Astrocyte of the spinal cord (primary cell): ENCODE measurements around the gene CWF19L2.
"Not testable (repeated sequence)": the region's sequence is repeated elsewhere in the genome, so short reads cannot be mapped to it uniquely, and the experiment has no call there.

Source experiments
- DNase-seq: peaks from one replicate; pipeline ENCODE4 v3.0.0; 2011; ENCODE audit warnings: low read depth, low spot score
- H3K4me3 ChIP-seq: 2 replicates; pipeline ENCODE4 v1.5.1; 2011; ENCODE audit warnings: low read depth, mild to moderate bottlenecking, low read length, moderate library complexity
- in situ Hi-C: cut with HindIII; loops from 2 replicates; pipeline ENCODE4 v1.10.0; 2017; ENCODE audit warnings: low sequenced_read_pairs
- TF ChIP-seq, protein P1 (sequence below): IDR thresholded peaks from 2 replicates; pipeline ENCODE4 v1.5.1; 2012; ENCODE audit warnings: low read depth, mild to moderate bottlenecking, low read length, inconsistent platforms

Gene CWF19L2

GRCh38 chr11:107457558-107458271 lies at the start of gene CWF19L2:
Gene CWF19L2 (minus strand): TSS chr11:107457825. CDS start chr11:107457816, 9 bp downstream.
- in situ Hi-C loops: no loop called here
- peak within 1 kb of the TSS; percentile 94 for H3K4me3 ChIP-seq
- peak; percentile 96 for DNase-seq
- TF ChIP-seq, protein P1, sequence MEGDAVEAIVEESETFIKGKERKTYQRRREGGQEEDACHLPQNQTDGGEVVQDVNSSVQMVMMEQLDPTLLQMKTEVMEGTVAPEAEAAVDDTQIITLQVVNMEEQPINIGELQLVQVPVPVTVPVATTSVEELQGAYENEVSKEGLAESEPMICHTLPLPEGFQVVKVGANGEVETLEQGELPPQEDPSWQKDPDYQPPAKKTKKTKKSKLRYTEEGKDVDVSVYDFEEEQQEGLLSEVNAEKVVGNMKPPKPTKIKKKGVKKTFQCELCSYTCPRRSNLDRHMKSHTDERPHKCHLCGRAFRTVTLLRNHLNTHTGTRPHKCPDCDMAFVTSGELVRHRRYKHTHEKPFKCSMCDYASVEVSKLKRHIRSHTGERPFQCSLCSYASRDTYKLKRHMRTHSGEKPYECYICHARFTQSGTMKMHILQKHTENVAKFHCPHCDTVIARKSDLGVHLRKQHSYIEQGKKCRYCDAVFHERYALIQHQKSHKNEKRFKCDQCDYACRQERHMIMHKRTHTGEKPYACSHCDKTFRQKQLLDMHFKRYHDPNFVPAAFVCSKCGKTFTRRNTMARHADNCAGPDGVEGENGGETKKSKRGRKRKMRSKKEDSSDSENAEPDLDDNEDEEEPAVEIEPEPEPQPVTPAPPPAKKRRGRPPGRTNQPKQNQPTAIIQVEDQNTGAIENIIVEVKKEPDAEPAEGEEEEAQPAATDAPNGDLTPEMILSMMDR: peak; percentile 13

DNA sequence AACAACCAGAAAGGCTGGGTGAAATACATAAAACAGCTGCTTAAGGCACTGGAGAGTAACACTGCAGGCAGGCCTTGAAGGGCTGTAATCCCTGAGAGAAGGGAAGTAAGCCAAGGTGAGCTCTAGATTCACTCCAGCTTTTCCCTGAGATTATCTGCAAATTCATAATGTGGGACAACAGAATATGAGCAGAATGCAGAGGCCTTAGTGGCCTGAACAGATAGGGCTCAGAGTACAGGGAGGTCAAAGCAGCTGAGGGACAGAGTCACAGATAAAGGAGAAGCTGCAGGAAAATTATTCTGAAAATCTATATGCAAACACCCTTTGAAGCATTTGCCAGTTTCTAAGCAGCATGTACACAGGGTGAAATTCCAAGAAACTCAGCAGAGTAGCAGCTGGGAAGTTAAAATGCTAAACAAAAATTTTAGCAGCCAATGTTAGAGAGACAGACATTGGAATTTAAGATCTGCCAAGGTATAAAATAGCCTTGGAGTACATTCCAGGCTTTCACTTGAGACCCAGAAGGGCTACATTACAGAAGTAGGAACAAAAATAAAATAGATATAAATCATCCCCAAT lies 48.1 kb upstream of the CWF19L2 start:
- no peak for DNase-seq
- in situ Hi-C loops: no loop called here
- TF ChIP-seq, protein P1: no peak
- H3K4me3 ChIP-seq: no peak overlapping the region

GRCh38 chr11:107504981-107505380 lies 47.4 kb upstream of the CWF19L2 start:
- TF ChIP-seq, protein P1: no peak
- in situ Hi-C loops: no loop called here

DNA sequence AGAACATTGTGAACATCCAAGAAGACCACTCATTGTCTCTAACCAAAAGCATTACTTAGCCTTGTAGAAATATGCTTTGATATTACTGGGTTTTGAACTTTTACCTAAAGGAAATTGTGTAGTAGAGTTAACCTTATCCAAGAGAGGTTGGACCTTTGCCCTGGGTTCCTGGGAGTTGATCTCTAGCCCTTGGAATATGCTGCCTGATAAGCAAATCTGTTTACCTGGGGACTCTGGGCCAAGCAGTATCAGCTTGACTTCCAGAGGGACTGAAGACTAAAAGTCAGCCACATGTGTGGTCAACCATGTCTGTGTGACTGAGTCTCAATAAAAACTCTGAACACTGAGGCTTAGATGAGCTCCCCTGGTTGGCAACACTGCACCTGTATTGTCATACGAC lies 44.1 kb upstream of the CWF19L2 start:
- TF ChIP-seq, protein P1: no peak
- in situ Hi-C loops: no loop called here
- no peak overlapping the region for H3K4me3 ChIP-seq
- DNase-seq: no peak

More at GRCh38 chr11:107504981-107505380, 47.4 kb upstream of the CWF19L2 start:
- no peak overlapping the region for H3K4me3 ChIP-seq
- no peak for DNase-seq

DNA sequence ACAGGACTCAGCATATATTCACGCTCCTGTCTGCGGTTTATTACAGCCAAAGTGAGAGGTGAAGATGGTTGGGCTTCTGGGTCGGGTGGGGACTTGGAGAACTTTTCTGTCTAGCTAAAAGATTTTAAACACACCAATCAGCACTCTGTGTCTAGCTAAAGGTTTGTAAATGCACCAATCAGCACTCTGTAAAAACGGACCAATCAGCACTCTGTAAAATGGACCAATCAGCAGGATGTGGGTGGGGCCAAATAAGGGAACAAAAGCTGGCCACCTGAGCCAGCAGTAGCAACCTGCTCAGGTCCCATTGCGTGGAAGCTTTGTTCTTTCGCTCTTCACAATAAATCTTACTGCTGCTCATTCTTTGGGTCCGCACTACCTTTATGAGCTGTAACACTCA lies 39.7 kb upstream of the CWF19L2 start:
- DNase-seq, in situ Hi-C loops, H3K4me3 ChIP-seq: not testable (repeated sequence)

DNA sequence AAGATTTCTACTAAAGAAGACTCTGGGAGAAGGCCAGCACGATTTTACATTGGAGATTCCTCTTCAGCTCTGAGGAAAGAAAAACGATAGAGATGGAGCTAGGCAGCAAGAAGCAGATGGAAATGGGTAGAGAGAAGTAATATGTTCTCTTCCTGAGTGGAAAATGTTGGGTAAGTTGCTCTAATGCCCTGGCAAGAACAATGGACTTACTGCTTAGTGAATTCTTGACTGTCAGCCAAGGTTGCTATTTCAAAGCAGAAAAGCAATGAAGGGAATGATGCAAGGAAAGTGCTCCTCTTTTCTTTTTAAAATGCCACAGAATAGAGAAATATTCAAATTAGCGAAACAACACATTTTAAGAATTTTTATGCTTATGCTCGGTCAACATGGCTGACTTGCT lies 38.4 kb upstream of the CWF19L2 start:
- H3K4me3 ChIP-seq: no peak overlapping the region
- peak; percentile 74 for DNase-seq
- in situ Hi-C loops: no loop called here
- TF ChIP-seq, protein P1: no peak

- DNase-seq: no peak
- TF ChIP-seq, protein P1: no peak
- in situ Hi-C loops: no loop called here
- H3K4me3 ChIP-seq: no peak overlapping the region
These were observed 36.4 kb upstream of the CWF19L2 start for GRCh38 chr11:107494055-107494454.
